Ovary (tissue), 9 donors: ENCODE data around the gene FAM193A. TPM values are rescaled to one million over a fixed set of nuclear protein-coding genes. Genes with fewer than 3 reads are reported as not detected.
"Not testable (repeated sequence)": the region's sequence is repeated elsewhere in the genome, so short reads cannot be mapped to it uniquely, and the experiment has no call there.

ENCODE experiments used
- DNase-seq, 5 donors: peaks; one replicate each; pipeline ENCODE4 v3.0.0-alpha.2; 2019 to 2020
- H3K27ac ChIP-seq, 2 donors: fragments of 200-600 bp; one replicate each; pipeline versions ENCODE4 v1.5.1 to v1.8.0; 2019 to 2022
- H3K27me3 ChIP-seq: fragments of 200-600 bp; one replicate; pipeline ENCODE4 v1.8.0; 2022
- H3K36me3 ChIP-seq: fragments of 200-600 bp; sonication (generic); one replicate; pipeline ENCODE4 v1.5.1; 2019
- H3K4me1 ChIP-seq: one replicate; pipeline ENCODE4 v1.8.1; 2013; ENCODE audit warnings: mild to moderate bottlenecking, moderate library complexity; ENCODE audit not compliant: insufficient read depth
- H3K4me3 ChIP-seq: fragments of 200-600 bp; sonication (generic); one replicate; pipeline ENCODE4 v1.5.1; 2017
- H3K9me3 ChIP-seq, 2 donors: fragments of 200-600 bp in 1 of 2; sonication (generic) in 1 of 2; one replicate each; pipeline versions ENCODE4 v1.5.1 to v1.8.1; 2013 to 2019; ENCODE audit warnings: mild to moderate bottlenecking in 1 of 2, moderate library complexity in 1 of 2
- EP300 ChIP-seq: sonication (generic); formaldehyde crosslinking; IDR thresholded peaks from one replicate; pipeline ENCODE4 v1.6.1; 2017; ENCODE audit warnings: antibody characterized with exemption
- POLR2A ChIP-seq: fragments of 450-650 bp; IDR thresholded peaks from one replicate; pipeline ENCODE4 v1.6.1; 2017; ENCODE audit warnings: antibody characterized with exemption, mild to moderate bottlenecking, moderate library complexity
- WGBS, 3 donors: extraction: QIAGEN DNeasy Blood & Tissue Kit in 1 of 3; methylation state at CpG; one replicate each; pipeline versions ENCODE4 v1.1.5 to v1.1.7; 2013 to 2017; 5-methylcytosine and 5-hydroxymethylcytosine counted together
- intact Hi-C, 4 donors: fragments of 100-400 bp; cut with DNase I; formaldehyde crosslinking; loops; one replicate each; pipeline versions ENCODE4 v1.11.0 to v1.15.1; 2022 to 2023
- polyA plus RNA-seq, 2 donors: library from polyadenylated mRNA; stranded (reverse); fragments of 200-250 nt in 1 of 2; fragments of 350-450 nt in 1 of 2; fragmentation: Illumina TruSeq in 1 of 2; extraction: RNeasy Lipid Tissue Mini Kit (QIAGEN cat#74804) in 1 of 2; gene quantifications; one replicate each; pipeline ENCODE4 v1.2.3, GENCODE V29; 2013 to 2014
- total RNA-seq, 7 donors: library from RNA; depleted of rRNA in 2 of 7; stranded (reverse); fragments of >200 nt in 2 of 7; fragmentation: NEBNext Ultra II Directional in 3 of 7; extraction: Animal tissue kit (Norgen Biotek cat#: 25700) in 3 of 7; gene quantifications; one replicate each; pipeline versions ENCODE4 v1.1.0 to v1.2.4, GENCODE V29; 2016 to 2023
- TF ChIP-seq, protein P1 (sequence below), 3 donors: fragments of 450-650 bp in 2 of 3; fragments of 200-600 bp in 1 of 3; IDR thresholded peaks; one replicate each; pipeline versions ENCODE4 v1.5.1 to v1.8.0; 2016 to 2022; ENCODE audit warnings: antibody characterized with exemption in 3 of 3, mild to moderate bottlenecking in 1 of 3
- donor health status: DM: no; HTN: no; CAD: no; lungs with moderate emphysema.
- donor health status: DM: no; HTN: no; CAD: no.
- donor health status: Bipolar disorder and iron deficiency.
- donor health status: DM: yes; HTN: yes; CAD: no.
- donor health status: DM: no; HTN: no; CAD: no.
- donor health status: DM: yes; HTN: yes; CAD: no.

Gene FAM193A
- total and polyA plus RNA-seq, 9 donors, result 16.0 to 39.1 (median 28.7) TPM

DNA sequence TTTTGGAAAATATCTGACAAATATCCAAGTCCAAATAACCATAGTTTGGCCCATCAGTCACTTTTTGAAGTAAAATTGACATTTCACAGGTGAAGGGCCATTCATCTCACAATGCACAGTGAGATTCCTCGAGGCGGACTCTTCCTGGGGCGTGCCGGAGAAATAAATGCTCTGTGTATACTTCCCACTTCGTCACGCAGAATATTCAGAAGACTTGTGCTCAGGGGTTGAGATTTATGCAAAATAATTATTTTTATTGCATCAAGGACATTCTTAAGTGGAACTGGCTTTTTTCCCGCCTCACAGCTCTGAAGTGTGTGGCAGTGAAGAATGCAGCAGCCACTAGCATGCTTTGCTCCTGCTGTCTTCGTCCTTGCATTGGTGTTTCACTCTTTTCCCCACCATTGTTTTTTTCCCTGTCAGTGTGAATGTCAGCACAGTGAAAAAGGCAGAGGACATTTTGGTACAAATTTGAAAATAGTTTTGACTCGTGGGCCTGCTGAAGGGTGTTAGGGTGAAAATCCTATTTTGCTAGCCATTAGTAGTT, 70.6 kb downstream of the FAM193A start:
- DNase-seq, result peak in 1 of 5 donors; percentile 1
- 39 to 50% (median 44%) methylated on average over 9 of the region's 9 CpGs for WGBS, 3 donors
- H3K4me1 ChIP-seq, result peaks cover 4% of the 10 kb centered on the region

DNA sequence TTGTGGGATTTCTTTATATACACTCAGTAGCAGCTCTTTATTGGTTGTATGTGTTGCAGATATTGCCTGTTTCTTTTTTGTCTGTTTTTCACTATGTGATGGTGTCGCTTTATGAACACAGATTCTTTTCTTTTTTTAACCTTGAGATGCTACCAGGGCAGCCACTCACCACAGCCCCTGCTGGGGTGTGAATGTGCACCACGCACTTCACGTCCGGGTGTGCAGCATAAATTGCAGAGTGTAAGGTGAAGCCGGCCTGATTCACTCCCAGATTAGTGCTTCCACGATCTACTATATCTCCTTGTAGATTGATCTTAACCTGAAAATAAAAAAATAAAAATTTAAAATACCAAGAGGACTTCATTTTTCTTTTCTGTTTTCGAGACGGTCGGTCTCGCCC, 71.4 kb downstream of the FAM193A start:
- WGBS, 3 donors, result 92 to 94% (median 93%) methylated on average over 10 of the region's 10 CpGs
- Histone ChIP-seq H3K4me1 (peaks cover 4% of the 10 kb centered on the region), H3K4me3 (no peak overlapping the region), H3K27ac (no peak overlapping the region), H3K27me3 (no peaks in the 10 kb centered on the region), H3K36me3 (no peaks in the 10 kb centered on the region), H3K9me3 (no peaks in the 10 kb centered on the region)
- intact Hi-C loops, result no loop called here
- peak in 1 of 5 donors; percentile 9 for DNase-seq
- TF ChIP-seq, protein P1, sequence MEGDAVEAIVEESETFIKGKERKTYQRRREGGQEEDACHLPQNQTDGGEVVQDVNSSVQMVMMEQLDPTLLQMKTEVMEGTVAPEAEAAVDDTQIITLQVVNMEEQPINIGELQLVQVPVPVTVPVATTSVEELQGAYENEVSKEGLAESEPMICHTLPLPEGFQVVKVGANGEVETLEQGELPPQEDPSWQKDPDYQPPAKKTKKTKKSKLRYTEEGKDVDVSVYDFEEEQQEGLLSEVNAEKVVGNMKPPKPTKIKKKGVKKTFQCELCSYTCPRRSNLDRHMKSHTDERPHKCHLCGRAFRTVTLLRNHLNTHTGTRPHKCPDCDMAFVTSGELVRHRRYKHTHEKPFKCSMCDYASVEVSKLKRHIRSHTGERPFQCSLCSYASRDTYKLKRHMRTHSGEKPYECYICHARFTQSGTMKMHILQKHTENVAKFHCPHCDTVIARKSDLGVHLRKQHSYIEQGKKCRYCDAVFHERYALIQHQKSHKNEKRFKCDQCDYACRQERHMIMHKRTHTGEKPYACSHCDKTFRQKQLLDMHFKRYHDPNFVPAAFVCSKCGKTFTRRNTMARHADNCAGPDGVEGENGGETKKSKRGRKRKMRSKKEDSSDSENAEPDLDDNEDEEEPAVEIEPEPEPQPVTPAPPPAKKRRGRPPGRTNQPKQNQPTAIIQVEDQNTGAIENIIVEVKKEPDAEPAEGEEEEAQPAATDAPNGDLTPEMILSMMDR (IDR thresholded peaks at IDR 0.05), result no peak
- TF ChIP-seq POLR2A (no peak), EP300 (no peak)

More for the DNA sequence above, 70.6 kb downstream of the FAM193A start:
- intact Hi-C loops, result no loop called here
- Histone ChIP-seq H3K27ac (no peak overlapping the region), H3K27me3 (no peaks in the 10 kb centered on the region), H3K36me3 (no peaks in the 10 kb centered on the region), H3K4me3 (no peak overlapping the region), H3K9me3 (no peaks in the 10 kb centered on the region)
- no peak for TF ChIP-seq POLR2A
- no peak for TF ChIP-seq EP300

DNA sequence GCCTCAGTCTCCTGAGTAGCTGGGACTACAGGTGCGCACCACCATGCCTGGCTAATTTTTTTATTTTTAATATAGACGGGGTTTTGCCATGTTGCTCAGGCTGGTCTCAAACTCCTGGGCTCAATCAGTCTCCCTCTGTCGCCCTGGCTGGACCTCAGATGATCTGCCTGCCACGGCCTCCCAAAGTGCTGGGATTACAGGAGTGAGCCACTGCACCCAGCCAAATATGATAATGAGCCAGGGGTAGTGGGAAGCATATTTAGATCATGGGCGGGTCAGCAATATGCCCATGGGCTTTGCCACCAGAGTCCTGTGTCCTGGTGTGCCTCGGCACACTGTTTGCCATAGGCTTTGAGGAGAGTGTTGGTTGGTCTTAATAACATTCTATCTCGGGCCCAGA, 71.8 kb downstream of the FAM193A start:
- H3K36me3 ChIP-seq, result no peaks in the 10 kb centered on the region
- no peaks in the 10 kb centered on the region for H3K27me3 ChIP-seq
- peak in 2 of 5 donors; percentile 1 to 11 for DNase-seq
- H3K4me1 ChIP-seq, result peaks cover 4% of the 10 kb centered on the region
- 90 to 94% (median 93%) methylated on average over 7 of the region's 7 CpGs for WGBS, 3 donors
- H3K27ac ChIP-seq, result no peak overlapping the region
- intact Hi-C loops, result no loop called here
- TF ChIP-seq POLR2A (no peak), EP300 (no peak)
- TF ChIP-seq, protein P1 (IDR thresholded peaks at IDR 0.05), result no peak
- no peaks in the 10 kb centered on the region for H3K9me3 ChIP-seq
- H3K4me3 ChIP-seq, result no peak overlapping the region

DNA sequence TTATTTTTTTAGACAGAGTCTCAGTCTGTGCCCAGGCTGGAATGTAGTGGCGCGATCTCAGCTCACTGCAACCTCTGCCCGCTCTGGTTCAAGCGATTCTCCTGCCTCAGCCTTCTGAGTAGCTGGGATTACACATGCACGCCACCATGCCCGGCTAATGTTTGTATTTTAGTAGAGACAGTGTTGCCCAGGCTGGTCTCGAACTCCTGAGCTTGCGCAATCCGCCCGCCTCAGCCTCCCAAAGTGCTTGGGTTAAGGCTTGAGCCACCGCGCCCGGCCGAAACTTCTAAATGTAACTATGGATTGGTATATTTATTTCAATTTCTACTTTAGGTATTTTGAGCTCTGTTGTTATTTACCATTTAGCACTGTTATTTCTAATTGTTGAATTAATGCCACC, 79.4 kb downstream of the FAM193A start:
- Histone ChIP-seq H3K27ac (no peak overlapping the region), H3K9me3 (no peaks in the 10 kb centered on the region), H3K27me3 (no peaks in the 10 kb centered on the region), H3K36me3 (no peaks in the 10 kb centered on the region), H3K4me3 (no peak overlapping the region), H3K4me1 (peaks cover 4% of the 10 kb centered on the region)
- TF ChIP-seq, protein P1 (IDR thresholded peaks at IDR 0.05), result no peak
- TF ChIP-seq POLR2A (no peak), EP300 (no peak)
- intact Hi-C loops, result no loop called here
- 95 to 97% (median 97%) methylated on average over 14 of the region's 14 CpGs for WGBS, 3 donors
- peak in 2 of 5 donors; percentile 10 to 20 for DNase-seq

DNA sequence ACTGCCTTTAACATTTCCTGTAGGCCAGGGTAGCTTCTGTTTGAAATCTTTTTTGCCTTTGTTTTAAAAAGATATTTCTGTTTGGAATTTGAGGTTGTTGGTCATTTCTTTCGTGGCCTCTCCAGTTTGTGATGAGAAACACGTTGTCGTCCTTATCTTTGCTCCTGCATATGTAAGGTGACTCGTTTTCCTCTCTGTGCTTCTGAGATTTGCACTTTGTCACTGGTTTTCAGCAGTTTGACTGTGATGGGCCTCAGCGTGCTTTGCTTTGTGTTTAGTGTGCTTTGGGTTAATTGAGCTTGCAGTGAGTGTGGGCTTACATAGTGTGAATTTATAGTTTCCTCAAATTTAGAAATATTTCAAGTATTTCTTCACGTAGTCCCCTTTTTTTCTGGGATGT, 81.5 kb downstream of the FAM193A start:
- WGBS, 3 donors, result 31 to 60% (median 37%) methylated on average over 6 of the region's 6 CpGs
- peak in 1 of 5 donors; percentile 1 for DNase-seq
- Histone ChIP-seq H3K36me3 (no peaks in the 10 kb centered on the region), H3K9me3 (no peaks in the 10 kb centered on the region), H3K4me3 (no peak overlapping the region), H3K27ac (no peak overlapping the region), H3K27me3 (no peaks in the 10 kb centered on the region), H3K4me1 (peaks cover 9% of the 10 kb centered on the region)
- intact Hi-C loops, result no loop called here
- TF ChIP-seq POLR2A, result no peak
- TF ChIP-seq, protein P1 (IDR thresholded peaks at IDR 0.05), result no peak
- no peak for TF ChIP-seq EP300

DNA sequence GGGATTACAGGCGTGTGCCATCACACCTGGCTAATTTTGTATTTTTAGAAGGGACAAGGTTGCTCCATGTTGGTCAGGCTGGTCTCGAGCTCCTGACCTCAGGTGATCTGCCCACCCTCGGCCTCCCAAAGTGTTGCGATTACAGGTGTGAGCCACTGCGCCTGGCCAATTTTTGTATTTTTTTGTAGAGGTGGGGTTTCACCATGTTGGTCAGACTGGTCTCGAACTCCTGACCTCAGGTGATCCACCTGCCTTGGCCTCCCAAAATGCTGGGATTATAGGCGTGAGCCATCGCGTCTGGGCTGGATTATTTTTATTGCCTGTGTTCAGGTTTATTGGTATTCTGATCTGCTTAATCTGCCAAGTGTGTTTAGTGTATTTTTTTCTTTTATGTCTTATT, 82.3 kb downstream of the FAM193A start:
- H3K27me3 ChIP-seq, intact Hi-C loops, H3K36me3 ChIP-seq, H3K4me3 ChIP-seq, H3K4me1 ChIP-seq, H3K27ac ChIP-seq, H3K9me3 ChIP-seq: not testable (repeated sequence)
- WGBS, 3 donors, result 96 to 97% (median 97%) methylated on average over 9 of the region's 9 CpGs
- peak in 2 of 5 donors; percentile 6 to 14 for DNase-seq
